Calu3 (cell line): ENCODE measurements around the gene COX4I1. TPM values are rescaled to one million over a fixed set of nuclear protein-coding genes. Genes with fewer than 3 reads are reported as not detected.

Experiments
- BruUV-seq: library from RNA; stranded (reverse); fragments of 400-500 nt; replicated peaks from 2 replicates; lab custom pipeline; 2021; lab: Mats Ljungman, UMichigan
- CTCF ChIA-PET: fragments of 300-600 bp; sonication (Branson Sonifier 250); formaldehyde crosslinking; loops from one replicate; lab custom pipeline; 2022; ENCODE audit warnings: antibody characterized with exemption; lab: Charles Lee
- DNase-seq: peaks from one replicate; pipeline ENCODE4 v3.0.0; 2022
- H3K27ac Mint-ChIP-seq: one replicate; pipeline ENCODE4 v1.8.0; 2022; ENCODE audit warnings: mixed read lengths; ENCODE audit not compliant: unreplicated experiment
- H3K27me3 Mint-ChIP-seq: one replicate; pipeline ENCODE4 v1.8.0; 2022; ENCODE audit warnings: mixed read lengths; ENCODE audit not compliant: unreplicated experiment
- H3K36me3 Mint-ChIP-seq: one replicate; pipeline ENCODE4 v1.8.0; 2022; ENCODE audit warnings: mild to moderate bottlenecking, moderate library complexity, mixed read lengths; ENCODE audit not compliant: insufficient read depth, unreplicated experiment
- H3K4me1 Mint-ChIP-seq: one replicate; pipeline ENCODE4 v1.8.0; 2022; ENCODE audit warnings: mild to moderate bottlenecking, low read depth, mixed read lengths; ENCODE audit not compliant: unreplicated experiment
- H3K4me3 Mint-ChIP-seq: one replicate; pipeline ENCODE4 v1.8.0; 2022; ENCODE audit warnings: mild to moderate bottlenecking, low read depth, moderate library complexity, mixed read lengths; ENCODE audit not compliant: unreplicated experiment
- H3K9me3 Mint-ChIP-seq: one replicate; pipeline ENCODE4 v1.8.0; 2022; ENCODE audit warnings: low read depth, mixed read lengths; ENCODE audit not compliant: unreplicated experiment
- CTCF ChIP-seq: fragments of 200-600 bp; IDR thresholded peaks from one replicate; pipeline ENCODE4 v1.8.0; 2022; ENCODE audit warnings: antibody characterized with exemption; ENCODE audit not compliant: unreplicated experiment
- intact Hi-C: fragments of 100-400 bp; cut with micrococcal nuclease; formaldehyde crosslinking; loops from one replicate; pipeline ENCODE4 v1.10.0; 2022; ENCODE audit not compliant: unreplicated experiment
- total RNA-seq: library from RNA; stranded (reverse); gene quantifications from 2 replicates; pipeline ENCODE4 v1.2.3, GENCODE V29; 2022

The COX4I1 gene
- total RNA-seq, 1 experiment from 2014 or later: 639 TPM

DNA sequence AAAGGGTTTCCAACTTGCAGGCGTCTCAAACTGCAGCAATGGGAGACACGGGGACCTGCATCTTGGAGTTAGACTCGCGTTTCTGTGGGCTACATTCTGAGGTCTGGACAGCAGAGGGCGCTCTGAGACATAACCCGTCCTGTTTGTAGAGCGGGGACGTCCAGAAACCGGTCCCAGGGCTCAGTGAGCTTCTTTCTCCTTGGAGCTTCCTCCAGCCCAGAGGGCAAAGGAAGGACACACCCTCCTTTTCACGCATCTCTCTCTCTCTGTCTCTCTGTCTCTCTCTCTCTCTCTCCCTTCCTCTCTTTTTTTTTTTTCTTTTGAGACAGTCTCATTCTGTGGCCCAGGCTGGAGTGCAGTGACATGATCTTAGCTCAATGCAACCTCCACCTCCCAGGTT, 19.8 kb downstream of the COX4I1 start:
- H3K9me3 Mint-ChIP-seq: no peaks in the 10 kb centered on the region
- no peaks in the 10 kb centered on the region for H3K4me1 Mint-ChIP-seq
- TF ChIP-seq CTCF: peak; percentile 94
- no peak overlapping the region for H3K27ac Mint-ChIP-seq
- CTCF ChIA-PET: interaction anchor here (0.6 to 3.4 kb wide), 18 partner anchors 21 to 698 kb away, joined by 3 to 128 read pairs (median 4); partner anchors contain the start of gene IRF8
- peaks cover 56% of the 10 kb centered on the region for H3K27me3 Mint-ChIP-seq
- intact Hi-C loops: loop anchor here (5.0 kb wide), 1 partner anchor 698 kb away; no protein-coding TSS in a partner anchor
- no peak overlapping the region for H3K4me3 Mint-ChIP-seq
- no peaks in the 10 kb centered on the region for H3K36me3 Mint-ChIP-seq
- peak; percentile 90 for DNase-seq
- no TSS peak for BruUV-seq

- CTCF ChIA-PET: interaction anchor here (0.6 to 3.4 kb wide), 16 partner anchors 21 to 698 kb away, joined by 3 to 128 read pairs (median 5); partner anchors contain the start of gene IRF8
- Mint-ChIP-seq H3K4me3 (no peak overlapping the region), H3K4me1 (no peaks in the 10 kb centered on the region), H3K27ac (no peak overlapping the region), H3K9me3 (no peaks in the 10 kb centered on the region), H3K36me3 (no peaks in the 10 kb centered on the region), H3K27me3 (peaks cover 51% of the 10 kb centered on the region)
- DNase-seq: no peak
- TF ChIP-seq CTCF: no peak
- no TSS peak for BruUV-seq
- intact Hi-C loops: loop anchor here (2.0 to 5.0 kb wide), 2 partner anchors 71 to 698 kb away; no protein-coding TSS in a partner anchor
Measured at GRCh38 chr16:85819771-85820170, 20.3 kb downstream of the COX4I1 start.

GRCh38 chr16:85820604-85821372, 21.3 kb downstream of the COX4I1 start:
- CTCF ChIA-PET: interaction anchor here (0.5 to 3.4 kb wide), 17 partner anchors 8 to 697 kb away, joined by 3 to 128 read pairs (median 4); no protein-coding TSS in a partner anchor
- no peaks in the 10 kb centered on the region for H3K4me1 Mint-ChIP-seq
- no peak overlapping the region for H3K27ac Mint-ChIP-seq
- H3K27me3 Mint-ChIP-seq: peaks cover 41% of the 10 kb centered on the region
- no peak for TF ChIP-seq CTCF
- no TSS peak for BruUV-seq
- no peaks in the 10 kb centered on the region for H3K9me3 Mint-ChIP-seq
- H3K4me3 Mint-ChIP-seq: no peak overlapping the region
- intact Hi-C loops: loop anchor here (1.0 to 2.0 kb wide), 3 partner anchors 70 to 196 kb away; no protein-coding TSS in a partner anchor
- no peak for DNase-seq
- no peaks in the 10 kb centered on the region for H3K36me3 Mint-ChIP-seq

DNA sequence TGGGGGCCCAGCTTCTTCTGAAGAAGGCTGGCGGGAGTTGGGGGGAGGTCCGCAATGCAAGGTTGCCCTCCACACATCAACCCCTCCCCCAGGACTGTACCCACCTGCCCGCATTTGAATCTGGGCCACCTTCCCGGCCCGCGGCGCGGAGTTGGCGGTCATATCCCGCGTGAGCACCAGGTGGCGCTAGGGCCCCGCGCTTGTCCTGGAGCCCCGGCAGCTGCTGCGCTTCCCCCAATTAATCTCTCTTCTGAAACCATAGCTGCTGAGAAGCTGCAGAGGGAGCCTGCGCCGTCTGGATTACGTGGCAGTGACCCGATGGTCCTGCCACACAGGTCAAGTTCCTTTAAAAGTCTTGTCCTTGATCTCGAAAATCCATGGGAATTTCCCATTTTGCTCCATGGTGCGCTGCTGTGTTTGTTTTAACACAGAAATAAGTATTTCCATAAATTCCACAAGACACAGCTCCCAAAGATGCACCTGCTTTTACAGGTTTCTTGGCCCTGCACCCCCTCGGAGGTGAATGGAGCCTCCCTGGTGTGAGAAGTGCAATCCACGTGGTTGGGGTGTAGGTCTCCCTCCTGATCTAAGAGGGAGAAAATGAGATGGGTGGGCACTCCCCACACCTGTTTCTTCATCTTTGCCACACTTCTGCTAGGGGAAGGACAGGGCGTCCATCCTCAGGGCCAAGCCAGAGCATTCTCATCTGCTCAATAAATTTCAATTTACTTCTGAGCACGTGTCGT, 22.1 kb downstream of the COX4I1 start:
- peak; percentile 90 for DNase-seq
- H3K4me1 Mint-ChIP-seq: no peaks in the 10 kb centered on the region
- intact Hi-C loops: loop anchor here (1.0 to 2.0 kb wide), 3 partner anchors 69 to 195 kb away; no protein-coding TSS in a partner anchor
- H3K27me3 Mint-ChIP-seq: peaks cover 43% of the 10 kb centered on the region
- no peaks in the 10 kb centered on the region for H3K36me3 Mint-ChIP-seq
- CTCF ChIA-PET: interaction anchor here (0.6 to 3.4 kb wide), 19 partner anchors 8 to 696 kb away, joined by 3 to 128 read pairs (median 5); no protein-coding TSS in a partner anchor
- no peaks in the 10 kb centered on the region for H3K9me3 Mint-ChIP-seq
- BruUV-seq: no TSS peak
- H3K4me3 Mint-ChIP-seq: no peak overlapping the region
- H3K27ac Mint-ChIP-seq: no peak overlapping the region
- TF ChIP-seq CTCF: peak; percentile 99
